HG03175 (cell line): Measurements from ENCODE around the gene WDTC1.
A peak's percentile ranks its signal among the peaks of the same experiment; 100 is the strongest.

Experiments used
- ATAC-seq: cut with Tn5 transposase; IDR thresholded peaks from one replicate; pipeline ENCODE4 v1.9.1; 2021; ENCODE audit warnings: mild to moderate bottlenecking, moderate library complexity; ENCODE audit not compliant: unreplicated experiment

WDTC1 gene

DNA sequence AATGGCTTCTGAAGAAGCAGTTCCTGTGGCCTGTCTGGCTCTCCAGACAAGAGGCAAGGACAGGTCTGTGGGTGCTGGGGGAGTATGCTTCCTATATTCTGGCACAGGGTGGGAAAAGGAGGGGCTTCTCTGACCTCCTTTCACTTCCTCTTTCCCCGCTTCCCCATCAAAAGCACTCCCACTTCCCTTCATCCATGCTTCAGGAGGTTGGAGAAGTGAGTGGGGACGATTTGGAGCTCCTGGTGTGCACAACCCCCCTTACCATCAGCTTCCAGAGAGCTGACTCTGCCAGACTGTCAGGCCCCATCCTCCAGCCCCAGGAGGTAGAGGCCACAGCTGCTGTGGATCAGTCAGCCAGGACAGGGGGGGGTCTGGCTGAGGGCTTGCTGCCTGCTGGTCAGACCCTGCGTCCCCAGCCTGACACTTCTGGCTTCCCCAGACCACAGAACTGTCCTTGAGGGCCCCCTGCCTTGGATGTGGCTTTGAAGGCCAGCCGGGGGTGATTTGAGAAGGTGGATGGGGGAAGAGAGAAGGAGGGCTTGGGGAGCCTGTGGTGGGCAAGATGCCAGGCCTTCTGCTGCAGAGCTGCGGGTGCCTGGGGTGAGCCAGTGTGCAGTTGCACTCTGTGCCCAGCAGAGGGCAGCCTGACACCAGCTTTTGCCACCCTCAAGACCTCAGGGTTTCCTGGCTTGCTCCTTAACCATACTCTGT is 66.1 kb downstream of the WDTC1 start:
- peak; percentile 61 for ATAC-seq

DNA sequence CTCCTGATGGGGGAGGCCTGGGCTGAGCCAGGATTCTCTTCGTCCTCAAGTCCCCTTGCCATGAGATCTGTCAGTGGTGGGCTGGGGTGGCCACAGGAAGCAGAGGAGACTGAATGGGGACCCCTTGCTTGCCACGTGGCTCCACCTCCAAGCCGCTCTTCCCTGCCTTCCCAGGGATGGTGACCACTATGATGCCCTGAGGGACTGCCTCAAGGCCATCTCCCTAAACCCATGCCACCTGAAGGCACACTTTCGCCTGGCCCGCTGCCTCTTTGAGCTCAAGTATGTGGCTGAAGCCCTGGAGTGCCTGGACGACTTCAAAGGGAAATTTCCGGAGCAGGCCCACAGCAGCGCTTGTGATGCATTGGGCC is 66.6 kb downstream of the WDTC1 start:
- no peak for ATAC-seq

- no peak for ATAC-seq
Measured at GRCh38 chr1:27301582-27302199, 67.3 kb downstream of the WDTC1 start.

GRCh38 chr1:27302612-27303011 is 68.2 kb downstream of the WDTC1 start:
- no peak for ATAC-seq

DNA sequence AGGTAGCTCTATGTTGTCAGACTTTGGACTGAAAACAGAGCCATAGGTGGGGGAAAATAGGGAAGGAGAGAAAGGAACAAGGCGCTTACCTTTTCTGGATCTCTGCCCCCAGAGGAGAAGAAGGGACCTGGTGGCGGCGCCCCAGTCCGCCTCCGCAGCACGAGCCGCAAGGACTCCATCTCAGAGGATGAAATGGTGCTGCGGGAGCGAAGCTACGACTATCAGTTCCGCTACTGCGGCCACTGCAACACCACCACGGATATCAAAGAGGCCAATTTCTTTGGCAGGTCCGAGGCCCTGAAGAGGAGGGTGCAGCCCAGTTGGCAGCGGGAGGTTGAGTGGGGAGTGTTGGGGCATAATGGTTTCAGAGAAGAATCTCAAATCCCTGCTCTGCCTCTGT is 69.1 kb downstream of the WDTC1 start:
- ATAC-seq: no peak

DNA sequence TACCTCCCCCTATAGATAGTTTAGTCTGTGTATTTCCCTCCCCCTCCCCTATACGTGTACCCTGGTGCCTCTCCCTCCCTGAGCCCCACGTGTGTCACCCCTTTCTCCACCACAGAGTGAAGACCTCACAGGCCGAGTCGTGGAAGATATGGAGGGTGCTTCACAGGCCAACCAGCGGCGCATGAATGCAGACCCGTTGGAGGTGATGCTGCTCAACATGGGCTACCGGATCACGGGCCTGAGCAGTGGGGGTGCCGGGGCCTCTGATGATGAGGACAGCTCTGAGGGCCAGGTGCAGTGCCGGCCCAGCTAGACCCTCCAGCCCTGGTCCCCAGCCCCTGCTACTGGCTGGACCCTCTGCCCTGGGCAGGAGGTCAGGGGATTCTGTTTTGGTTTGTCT is 71.6 kb downstream of the WDTC1 start:
- no peak for ATAC-seq

DNA sequence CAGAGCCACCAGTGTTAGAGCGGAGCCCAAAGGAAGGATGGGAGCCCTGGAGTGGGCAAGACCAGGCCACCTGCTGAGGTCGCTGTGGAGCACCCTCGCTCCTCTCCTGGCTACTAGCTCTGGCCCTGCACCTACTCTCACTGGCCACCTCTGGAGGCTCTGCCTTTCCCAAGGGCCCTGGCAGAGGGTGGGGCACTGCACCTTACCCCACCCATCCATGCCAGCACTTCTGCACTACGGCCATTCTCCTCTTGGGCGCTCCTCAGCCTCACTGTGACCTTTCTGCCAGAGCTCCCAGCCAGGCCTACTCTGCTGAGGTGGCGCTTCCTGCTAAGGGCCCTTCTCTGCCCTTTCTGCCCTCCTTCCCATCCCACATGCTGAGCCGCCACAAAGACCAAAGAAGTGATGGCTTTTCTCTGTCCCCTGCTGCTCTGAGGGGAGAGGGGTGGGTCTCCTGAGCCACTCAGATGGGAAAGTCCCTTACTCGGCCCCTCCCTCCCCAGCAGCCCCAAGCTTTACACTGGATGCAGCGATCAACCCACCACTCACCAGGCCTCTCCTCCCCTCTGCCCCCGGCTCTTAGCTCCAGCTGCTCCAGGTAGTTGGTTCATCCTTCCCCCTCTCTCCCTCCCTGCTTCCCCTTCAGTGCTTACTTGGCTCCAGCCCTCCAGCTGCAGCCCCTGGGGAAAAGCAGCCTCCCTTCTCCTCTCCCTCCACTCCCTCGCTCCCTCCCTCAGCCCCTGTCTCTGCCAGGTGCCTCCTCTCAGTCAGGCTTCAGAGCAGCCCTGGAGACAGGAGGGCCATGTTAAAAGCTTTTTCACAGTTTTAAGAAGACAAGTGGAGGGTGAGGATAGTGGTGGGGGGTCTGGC is 72.7 kb downstream of the WDTC1 start:
- no peak for ATAC-seq

DNA sequence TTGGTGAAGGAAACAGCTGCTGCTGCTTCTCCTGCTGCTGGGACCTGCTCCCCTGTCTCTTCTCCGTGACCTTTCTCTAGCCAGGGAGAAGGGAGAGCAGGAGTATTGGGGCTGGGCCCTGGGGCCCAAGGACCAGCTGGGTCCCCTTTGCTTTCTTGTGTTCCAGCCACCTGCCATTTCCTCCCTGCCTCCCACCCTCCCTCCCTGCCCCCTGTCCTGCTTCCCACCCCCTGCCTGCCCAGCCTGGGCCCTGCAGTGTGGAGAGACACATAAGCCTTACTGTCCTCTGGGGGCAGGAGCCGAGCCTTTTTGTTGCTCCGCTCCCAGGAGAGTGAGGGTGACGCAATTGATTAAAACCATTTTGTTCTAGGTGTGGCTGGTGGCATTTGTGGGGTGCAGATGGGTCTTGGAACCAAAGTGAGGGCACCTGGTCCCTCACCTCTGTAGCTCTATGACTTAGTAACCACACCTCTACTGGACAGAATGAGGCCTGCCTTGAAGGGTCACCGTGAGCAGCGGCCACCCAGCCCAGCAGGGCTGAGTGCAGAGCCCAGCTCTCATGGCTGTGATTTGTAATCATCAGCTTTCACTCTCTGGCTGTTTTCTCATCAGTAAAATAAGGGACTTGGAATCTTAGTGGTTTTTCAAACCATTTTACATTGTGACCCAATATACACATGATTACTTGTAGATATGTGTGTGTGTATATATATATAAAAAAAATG is 73.6 kb downstream of the WDTC1 start:
- ATAC-seq: no peak

- ATAC-seq: no peak
Measured at GRCh38 chr1:27314169-27314568, 79.7 kb downstream of the WDTC1 start.

DNA sequence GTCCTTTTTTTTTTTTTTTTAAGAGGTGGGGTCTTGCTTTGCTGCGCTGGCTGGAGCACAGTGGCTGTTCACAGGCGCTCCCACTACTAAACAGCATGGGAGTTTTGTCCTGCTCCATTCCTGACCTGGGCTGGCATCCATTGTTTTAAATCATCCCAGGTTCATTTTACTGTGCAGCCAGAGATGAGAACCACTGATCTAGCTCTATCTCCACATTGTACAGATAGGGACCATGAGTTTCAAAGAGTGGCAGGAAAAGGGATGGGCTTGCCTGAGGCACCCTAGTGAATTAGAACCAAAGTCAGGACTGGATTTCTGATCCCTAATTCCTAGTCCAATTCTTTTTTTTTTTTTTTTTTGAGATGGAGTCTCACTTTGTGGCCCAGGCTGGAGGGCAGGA is 80.3 kb downstream of the WDTC1 start:
- ATAC-seq: no peak

DNA sequence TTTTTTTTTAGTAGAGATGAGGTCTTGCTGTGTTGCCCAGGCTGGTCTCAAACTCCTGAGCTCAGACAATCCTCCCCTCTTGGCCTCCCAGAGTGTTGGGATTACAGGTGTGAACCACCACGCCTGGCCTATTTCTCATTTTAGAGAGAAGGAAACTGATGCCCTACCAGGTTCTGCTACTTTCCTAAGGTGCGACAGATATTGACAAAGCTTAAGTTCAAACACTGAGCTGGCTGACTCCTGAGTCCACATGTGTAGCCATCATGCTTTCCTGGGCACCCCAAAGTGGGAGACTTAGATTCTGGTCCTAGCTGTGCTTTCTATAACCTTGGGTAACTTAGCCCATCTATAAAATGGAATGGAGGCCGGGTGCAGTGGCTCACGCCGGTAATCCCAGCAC is 82.4 kb downstream of the WDTC1 start:
- ATAC-seq: no peak

- no peak for ATAC-seq
Measured at GRCh38 chr1:27318136-27318535, 83.7 kb downstream of the WDTC1 start.

DNA sequence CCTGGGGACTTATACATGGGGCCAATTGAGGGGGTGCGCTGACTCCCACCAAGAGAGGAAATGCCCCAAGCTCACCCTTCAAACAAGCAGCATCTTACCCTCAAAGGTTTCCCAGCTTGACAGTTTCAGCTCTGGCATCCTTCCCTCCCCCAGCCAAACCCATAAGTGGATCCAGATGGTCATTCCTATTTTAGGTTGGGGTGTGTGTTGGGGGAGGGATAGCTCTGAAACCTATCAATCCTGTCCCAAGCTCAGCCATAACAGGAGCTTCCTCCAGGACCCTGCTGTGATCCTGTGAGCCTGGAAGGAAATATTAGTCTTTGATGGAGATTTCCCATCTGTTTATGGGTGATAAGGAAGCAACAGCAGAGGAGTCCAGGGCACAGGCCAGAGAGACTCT is 84.2 kb downstream of the WDTC1 start:
- no peak for ATAC-seq

- ATAC-seq: peak; percentile 94
Measured at GRCh38 chr1:27321813-27322568, 87.6 kb downstream of the WDTC1 start, which contains the start of gene TMEM222. Gene TMEM222 (plus strand): TSS chr1:27322163. CDS start chr1:27322198, 35 bp downstream.

DNA sequence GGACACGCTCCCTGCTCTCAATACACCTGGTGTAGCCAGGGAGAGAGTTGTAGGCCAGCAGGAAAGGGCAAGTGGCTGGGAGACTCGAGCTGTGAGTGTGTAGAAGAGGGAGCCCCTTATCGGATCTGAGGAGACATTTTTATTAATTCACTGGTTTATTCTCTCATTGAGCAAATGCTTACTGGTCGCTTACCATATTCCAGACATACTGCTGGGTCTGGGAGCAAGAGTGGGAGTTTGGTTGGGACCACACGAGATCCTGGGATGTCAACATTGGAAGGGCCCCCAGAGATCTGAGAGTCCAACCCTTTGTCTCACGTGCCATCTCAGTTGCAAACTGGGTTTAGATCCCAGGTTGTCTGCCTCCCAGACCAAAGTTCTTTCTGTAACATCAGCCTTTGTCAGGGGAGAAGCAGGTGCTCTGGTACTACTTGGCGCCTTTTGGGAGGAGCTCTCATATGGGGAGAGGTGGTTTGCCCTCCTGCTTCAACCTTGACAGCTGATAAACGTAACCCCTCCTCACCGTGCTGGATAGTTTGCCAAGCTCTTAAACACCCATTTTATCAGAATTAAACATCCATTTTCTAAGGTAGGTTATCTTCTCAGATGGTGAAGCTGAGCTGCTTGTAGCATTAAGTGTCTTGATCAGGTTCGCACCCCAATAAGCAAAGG is 88.3 kb downstream of the WDTC1 start:
- no peak for ATAC-seq

DNA sequence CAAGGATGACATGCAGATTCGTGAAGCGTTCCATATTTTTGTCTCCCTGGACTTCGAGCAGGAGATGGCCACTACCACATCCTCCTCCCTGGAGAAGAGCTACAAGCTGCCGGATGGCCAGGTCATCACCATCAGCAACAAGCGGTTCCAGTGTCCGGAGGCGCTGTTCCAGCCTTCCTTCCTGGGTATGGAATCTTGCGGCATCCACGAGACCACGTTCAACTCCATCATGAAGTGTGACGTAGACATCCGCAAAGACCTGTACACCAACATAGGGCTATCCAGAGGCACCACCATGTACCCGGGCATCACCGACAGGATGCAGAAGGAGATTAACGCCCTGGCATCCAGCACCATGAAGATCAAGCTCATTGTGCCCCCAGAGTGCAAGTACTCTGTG is 90.9 kb downstream of the WDTC1 start:
- ATAC-seq: no peak

DNA sequence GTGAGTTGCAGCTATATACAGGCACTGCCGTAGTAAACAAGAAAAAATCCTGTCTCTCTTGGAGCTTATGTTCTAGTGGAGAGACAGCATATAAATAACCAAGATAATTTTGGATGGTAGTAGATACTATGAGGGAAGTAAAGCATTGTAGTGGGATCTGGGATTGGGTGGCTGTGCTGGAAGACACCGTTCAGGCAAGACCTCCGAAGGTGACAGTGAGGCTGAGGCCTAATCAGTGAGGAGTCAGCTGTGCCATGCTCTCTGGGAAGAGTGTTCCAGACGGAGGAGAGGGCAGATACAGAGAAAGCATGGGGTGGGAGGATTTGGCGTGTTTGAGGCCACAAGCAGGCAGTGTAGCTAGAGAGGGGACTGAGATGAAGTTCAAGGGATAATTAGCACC is 93.5 kb downstream of the WDTC1 start:
- ATAC-seq: no peak

DNA sequence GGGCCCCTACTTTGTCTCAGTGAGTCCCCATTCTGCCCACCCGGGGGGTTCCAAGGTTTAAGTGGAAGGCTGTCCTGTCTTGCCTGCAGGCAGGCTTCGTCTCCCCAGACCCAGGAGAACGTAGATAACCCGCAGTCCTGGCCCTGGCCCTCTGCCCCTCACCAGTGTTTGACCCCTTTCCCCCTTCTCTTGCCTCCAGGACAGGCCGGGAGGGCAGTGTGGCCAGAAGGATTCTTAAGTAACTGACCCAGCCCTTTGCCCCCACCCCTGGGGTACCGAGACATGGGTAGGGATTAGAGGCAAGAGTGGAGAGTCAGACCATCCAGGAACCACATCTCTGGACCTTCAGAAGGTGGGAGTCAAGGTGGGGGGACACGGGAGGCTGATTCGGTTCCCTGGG is 96.4 kb downstream of the WDTC1 start:
- ATAC-seq: no peak

DNA sequence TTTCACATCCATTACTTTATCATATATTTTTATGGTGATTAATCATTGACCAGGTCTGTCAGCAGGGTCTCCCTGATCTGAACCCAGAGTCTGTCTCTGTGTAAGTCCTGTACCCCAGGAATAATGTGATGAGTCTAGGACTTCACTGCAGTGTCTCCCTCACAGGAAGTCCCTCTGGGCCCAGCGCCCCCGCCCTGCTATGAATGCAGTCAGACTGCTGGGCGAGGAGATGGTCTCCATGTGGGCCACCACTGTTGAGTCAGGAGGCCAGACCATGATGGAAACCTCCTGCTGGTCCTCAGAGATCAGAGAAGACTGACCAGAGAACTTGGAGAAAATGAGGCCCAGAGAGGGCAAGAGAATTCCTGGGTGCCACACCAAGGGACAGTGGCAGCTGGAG is 97.0 kb downstream of the WDTC1 start:
- no peak for ATAC-seq

DNA sequence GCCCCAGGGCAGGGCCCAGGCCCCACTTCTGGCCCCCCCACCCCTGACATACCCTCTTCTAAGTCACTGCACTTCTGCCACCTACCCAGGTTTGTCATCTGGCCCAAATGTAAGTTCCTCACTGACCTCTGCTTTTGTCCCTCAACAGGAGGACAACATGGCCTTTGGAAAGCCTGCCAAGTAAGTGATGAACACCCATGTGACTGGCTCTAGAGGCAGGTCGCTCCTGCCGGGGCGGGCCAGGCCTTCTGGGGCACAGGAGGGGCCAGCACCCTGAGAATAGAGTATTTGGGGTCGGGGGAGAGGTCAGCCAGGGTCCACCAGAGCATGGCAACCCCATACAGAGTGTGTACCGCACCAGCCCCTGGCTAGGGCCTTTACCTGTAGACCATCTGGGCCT is 97.5 kb downstream of the WDTC1 start:
- no peak for ATAC-seq
